Urinary bladder (tissue), 4 donors: ENCODE measurements around the gene NR2C2. TPM values are rescaled to one million over a fixed set of nuclear protein-coding genes. Genes with fewer than 3 reads are reported as not detected.

Experiments
- DNase-seq: peaks from one replicate; pipeline ENCODE4 v3.0.0-alpha.2; 2015; ENCODE audit errors: extremely low spot score
- H3K27ac ChIP-seq: one replicate; pipeline ENCODE4 v1.5.1; 2013; ENCODE audit warnings: low read depth, mild to moderate bottlenecking, moderate library complexity
- H3K36me3 ChIP-seq: one replicate; pipeline ENCODE4 v1.6.1; 2013; ENCODE audit warnings: mild to moderate bottlenecking, moderate library complexity; ENCODE audit not compliant: insufficient read depth
- H3K4me1 ChIP-seq: one replicate; pipeline ENCODE4 v1.6.1; 2013; ENCODE audit warnings: mild to moderate bottlenecking, moderate library complexity; ENCODE audit not compliant: insufficient read depth
- H3K4me3 ChIP-seq: one replicate; pipeline ENCODE4 v1.5.1; 2013; ENCODE audit warnings: low read depth, low read length
- whole genome bisulfite sequencing: extraction: QIAGEN DNeasy Blood & Tissue Kit; methylation state at CpG from one replicate; pipeline ENCODE4 v1.1.7; 2013; 5-methylcytosine and 5-hydroxymethylcytosine counted together
- polyA plus RNA-seq: library from polyadenylated mRNA; stranded (reverse); fragments of 200-250 nt; gene quantifications from one replicate; pipeline ENCODE4 v1.2.3, GENCODE V29; 2013
- total RNA-seq: library from RNA; depleted of rRNA; stranded (reverse); fragments of >200 nt; gene quantifications from one replicate; pipeline ENCODE4 v1.2.3, GENCODE V29; 2014
- donor health status: healthy with polysubstance abuse.
- donor health status: healthy.

The NR2C2 gene
- total and polyA plus RNA-seq, 2 donors: 18.2 to 63.1 TPM

DNA sequence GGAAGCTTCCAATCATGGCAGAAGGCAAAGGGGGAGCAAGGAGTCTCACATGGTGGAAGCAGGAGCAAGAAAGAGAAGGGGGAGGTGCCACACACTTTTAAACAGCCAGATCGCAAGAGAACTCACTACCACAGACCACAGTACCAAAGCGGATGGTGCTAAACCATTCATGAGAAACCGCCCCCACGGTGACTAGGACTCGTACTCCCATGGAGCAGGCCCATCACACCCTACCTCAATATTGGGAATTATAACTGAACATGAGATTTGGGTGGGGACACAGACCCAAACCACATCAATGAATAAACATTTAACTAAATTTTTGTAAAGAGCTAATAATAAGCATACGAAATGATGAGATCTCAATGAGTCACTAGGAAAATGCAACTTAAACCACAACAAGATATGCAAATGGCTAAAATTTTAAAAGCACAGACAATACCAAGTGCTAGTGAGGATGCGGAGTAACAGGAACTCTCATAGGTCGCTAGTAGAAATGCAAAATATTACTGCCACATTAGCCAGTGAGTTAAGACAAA lies 107.7 kb downstream of the NR2C2 start:
- no peak overlapping the region for H3K4me3 ChIP-seq
- DNase-seq: no peak
- H3K4me1 ChIP-seq: no peaks in the 10 kb centered on the region
- no peak overlapping the region for H3K27ac ChIP-seq
- WGBS: 95% methylated on average over 8 of the region's 8 CpGs
- H3K36me3 ChIP-seq: no peaks in the 10 kb centered on the region

DNA sequence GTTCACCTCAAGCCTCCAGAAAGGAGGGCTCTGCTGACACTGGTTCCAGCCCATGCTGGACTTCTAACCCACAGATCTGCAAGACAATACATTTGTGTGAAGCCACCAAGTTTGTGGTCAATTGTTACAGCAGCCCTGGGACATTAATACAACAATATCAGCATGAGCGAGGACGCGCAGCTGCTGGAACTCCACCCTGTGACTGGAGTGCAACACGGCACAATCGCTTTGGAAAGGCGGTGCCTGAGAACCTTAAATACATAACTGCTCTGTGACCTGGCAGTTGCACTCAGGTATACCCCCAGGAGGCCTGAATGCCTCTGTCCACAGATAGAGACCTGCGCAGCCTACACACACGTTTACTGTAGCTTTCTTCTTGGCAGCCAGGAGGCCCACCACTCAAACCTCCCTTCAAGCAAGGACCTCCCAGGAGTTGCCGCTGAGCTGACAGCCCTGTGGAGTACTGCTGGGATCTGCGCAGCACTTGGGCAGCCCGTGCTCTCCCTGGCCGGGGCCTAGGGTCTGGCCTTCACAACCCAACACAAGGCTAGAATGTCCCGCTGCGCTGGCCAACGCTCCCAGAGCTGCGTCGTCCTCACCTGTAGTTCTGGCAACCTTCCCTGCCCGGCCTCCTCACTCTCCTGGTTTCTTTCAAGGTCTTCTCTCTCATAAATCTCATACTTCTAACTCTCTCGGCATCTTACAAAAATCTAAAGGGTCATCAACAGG lies 109.5 kb downstream of the NR2C2 start:
- no peak for DNase-seq
- 94% methylated on average over 19 of the region's 19 CpGs for WGBS

DNA sequence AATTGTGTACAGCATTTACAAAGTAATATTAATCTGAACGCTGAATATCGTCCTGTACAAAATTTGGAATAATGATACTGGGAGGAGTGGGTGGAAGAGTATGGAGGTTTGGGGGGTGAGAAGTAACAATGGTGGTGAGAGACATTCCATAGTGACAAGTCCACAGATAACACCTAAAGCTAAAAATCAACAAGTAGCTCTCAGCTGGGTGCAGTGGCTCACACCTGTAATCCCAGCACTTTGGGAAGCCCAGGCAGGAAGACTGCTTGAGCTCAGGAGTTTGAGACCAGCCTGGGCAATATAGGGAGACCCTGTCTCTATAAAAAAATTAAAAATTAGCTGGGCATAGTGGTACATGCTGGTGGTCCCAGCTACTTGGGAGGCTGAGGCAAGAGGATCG lies 112.6 kb downstream of the NR2C2 start:
- 91% methylated on average over 3 of the region's 3 CpGs for WGBS
- Histone ChIP-seq H3K36me3 (no peaks in the 10 kb centered on the region), H3K27ac (no peak overlapping the region), H3K4me1 (peaks cover 2% of the 10 kb centered on the region), H3K4me3 (no peak overlapping the region)
- no peak for DNase-seq

More for the DNA sequence above, 109.5 kb downstream of the NR2C2 start:
- no peak overlapping the region for H3K4me3 ChIP-seq
- no peaks in the 10 kb centered on the region for H3K4me1 ChIP-seq
- H3K27ac ChIP-seq: no peak overlapping the region
- H3K36me3 ChIP-seq: no peaks in the 10 kb centered on the region

GRCh38 chr3:15063238-15063637 lies 115.9 kb downstream of the NR2C2 start:
- Histone ChIP-seq H3K36me3 (no peaks in the 10 kb centered on the region), H3K4me3 (no peak overlapping the region), H3K27ac (no peak overlapping the region), H3K4me1 (peaks cover 2% of the 10 kb centered on the region)
- no peak for DNase-seq
- WGBS: 88% methylated on average over 4 of the region's 4 CpGs

- no peak overlapping the region for H3K27ac ChIP-seq
- H3K4me3 ChIP-seq: peak overlapping the region; percentile 80
- peaks cover 2% of the 10 kb centered on the region for H3K4me1 ChIP-seq
- H3K36me3 ChIP-seq: no peaks in the 10 kb centered on the region
- WGBS: 88% methylated on average over 13 of the region's 13 CpGs
- DNase-seq: no peak
Observed at GRCh38 chr3:15063656-15064286, 116.4 kb downstream of the NR2C2 start.

DNA sequence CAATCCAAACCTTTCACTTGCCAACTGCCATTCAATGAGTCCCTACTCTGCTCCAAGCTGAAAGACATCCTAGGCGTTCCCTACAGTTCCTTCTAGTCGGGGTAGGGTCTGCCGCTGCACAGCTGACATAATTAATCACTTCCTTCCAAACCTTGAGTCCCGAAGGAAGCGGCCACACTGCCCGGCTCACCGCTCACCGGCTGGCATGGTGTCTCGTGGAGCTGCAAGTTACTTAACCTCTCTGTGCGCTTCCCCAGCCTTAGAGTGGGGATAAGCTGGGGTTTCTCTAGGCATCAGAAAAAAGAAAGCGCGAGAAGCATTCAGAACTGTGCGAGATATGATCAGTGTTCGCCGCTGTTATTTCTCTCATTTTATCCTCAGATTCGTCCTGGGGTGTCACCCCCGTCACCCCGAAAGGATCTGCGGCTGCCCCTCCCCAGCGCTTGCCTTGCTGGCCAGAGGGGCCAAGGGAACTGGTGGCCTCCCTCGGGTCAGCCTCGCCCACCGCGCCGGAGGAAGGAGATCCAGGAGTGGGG lies 117.0 kb downstream of the NR2C2 start:
- no peak overlapping the region for H3K27ac ChIP-seq
- WGBS: 1% methylated on average over 25 of the region's 25 CpGs
- no peak for DNase-seq

DNA sequence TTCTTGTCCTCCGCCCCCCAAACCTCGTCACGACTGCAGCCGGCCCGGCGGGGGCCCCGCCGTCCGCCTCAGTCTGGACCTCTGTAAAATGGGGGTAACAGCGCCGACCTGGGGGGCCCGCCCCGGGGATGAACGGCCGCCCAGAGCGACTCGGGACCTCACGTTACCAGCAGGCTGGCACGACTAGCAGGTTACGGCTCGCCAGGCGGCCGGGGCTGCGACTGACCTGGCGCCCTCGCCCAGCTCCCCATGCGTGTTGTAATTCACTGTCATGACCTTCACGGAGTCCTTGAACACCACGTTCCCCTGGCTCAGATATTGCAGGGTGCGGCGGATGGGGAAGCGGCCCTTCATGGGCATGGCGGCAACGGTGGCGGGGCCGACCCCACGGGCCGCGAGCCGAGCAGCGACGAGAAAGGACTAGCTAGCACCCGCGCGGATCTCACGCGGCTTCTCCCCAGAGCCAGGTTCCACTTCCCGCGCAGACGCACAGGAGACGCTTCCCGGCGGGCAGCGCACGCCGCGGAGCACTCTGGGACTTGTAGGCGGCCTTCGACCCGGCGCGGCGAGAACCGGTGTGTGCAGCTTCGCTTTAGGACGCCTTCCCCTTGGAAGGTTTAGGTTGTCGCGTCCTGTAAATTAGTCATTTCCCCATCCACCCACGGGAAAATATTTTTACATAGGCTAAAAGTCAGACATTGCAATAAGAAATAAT lies 117.6 kb downstream of the NR2C2 start, which contains the start of gene MRPS25:
Gene MRPS25 (minus strand): TSS at position 481 of the 715 bp plus-strand sequence. CDS start 121 bp downstream, at position 360.
- H3K27ac ChIP-seq: peak within 1 kb of the TSS; percentile 69
- H3K4me3 ChIP-seq: peak within 1 kb of the TSS; percentile 80
- under 1% methylated on average over 69 of the region's 69 CpGs for WGBS
- H3K4me1 ChIP-seq: peaks cover 2% of the 10 kb centered on the region
- H3K36me3 ChIP-seq: no peaks in the 10 kb centered on the region
- peak; percentile 67 for DNase-seq

More for the DNA sequence above, 117.0 kb downstream of the NR2C2 start:
- Histone ChIP-seq H3K36me3 (no peaks in the 10 kb centered on the region), H3K4me3 (peak overlapping the region; percentile 80), H3K4me1 (peaks cover 2% of the 10 kb centered on the region)

GRCh38 chr3:15065550-15066007 lies 118.2 kb downstream of the NR2C2 start:
- DNase-seq: no peak
- H3K27ac ChIP-seq: no peak overlapping the region
- 46% methylated on average over 16 of the region's 16 CpGs for WGBS
- H3K4me3 ChIP-seq: peak overlapping the region; percentile 80
- H3K36me3 ChIP-seq: no peaks in the 10 kb centered on the region
- peaks cover 2% of the 10 kb centered on the region for H3K4me1 ChIP-seq

DNA sequence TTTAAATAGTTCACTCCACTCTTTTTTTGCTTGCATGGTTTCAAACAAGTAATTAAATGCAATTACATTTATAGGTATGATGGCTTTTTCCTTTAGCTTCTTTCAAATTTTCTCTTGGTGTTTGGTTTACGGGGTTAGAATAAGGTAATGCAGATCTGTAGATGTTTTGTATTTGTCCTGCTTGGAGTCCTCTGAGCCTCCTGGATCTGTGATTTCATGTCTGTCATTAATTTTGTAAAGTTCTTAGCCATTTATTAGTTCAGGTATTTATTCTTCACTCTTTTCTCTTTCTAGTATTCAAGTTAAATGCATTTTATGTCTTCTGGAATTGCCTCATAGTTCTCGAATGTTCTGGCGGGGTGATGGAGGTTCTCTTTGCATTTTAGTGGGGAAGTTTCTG lies 119.1 kb downstream of the NR2C2 start:
- no peaks in the 10 kb centered on the region for H3K36me3 ChIP-seq
- peaks cover 2% of the 10 kb centered on the region for H3K4me1 ChIP-seq
- 96% methylated on average over 3 of the region's 3 CpGs for WGBS
- H3K4me3 ChIP-seq: no peak overlapping the region
- no peak overlapping the region for H3K27ac ChIP-seq
- no peak for DNase-seq

DNA sequence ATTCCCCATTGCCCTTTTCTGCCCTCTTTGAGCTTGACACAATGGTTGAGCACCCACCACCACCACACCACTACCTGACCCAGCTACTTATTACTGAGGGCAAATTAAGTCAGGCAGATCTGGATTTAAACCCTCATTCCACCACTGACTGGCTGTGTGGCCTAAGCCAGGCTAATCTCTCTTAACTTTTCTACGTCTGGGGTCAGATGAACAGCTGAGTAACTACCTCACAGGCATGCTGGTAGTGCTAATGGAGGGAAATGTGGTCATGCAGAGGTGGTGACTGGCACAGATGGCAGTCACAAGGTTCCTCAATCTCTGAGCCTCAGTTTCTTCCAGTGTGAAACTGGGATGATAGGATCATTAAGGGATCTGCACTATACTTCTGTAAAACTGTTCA lies 122.1 kb downstream of the NR2C2 start:
- no peak overlapping the region for H3K27ac ChIP-seq
- DNase-seq: no peak
- no peaks in the 10 kb centered on the region for H3K4me1 ChIP-seq
- peaks cover under 1% of the 10 kb centered on the region for H3K36me3 ChIP-seq
- H3K4me3 ChIP-seq: no peak overlapping the region
- WGBS: 80% methylated on average over 1 of the region's 1 CpG

DNA sequence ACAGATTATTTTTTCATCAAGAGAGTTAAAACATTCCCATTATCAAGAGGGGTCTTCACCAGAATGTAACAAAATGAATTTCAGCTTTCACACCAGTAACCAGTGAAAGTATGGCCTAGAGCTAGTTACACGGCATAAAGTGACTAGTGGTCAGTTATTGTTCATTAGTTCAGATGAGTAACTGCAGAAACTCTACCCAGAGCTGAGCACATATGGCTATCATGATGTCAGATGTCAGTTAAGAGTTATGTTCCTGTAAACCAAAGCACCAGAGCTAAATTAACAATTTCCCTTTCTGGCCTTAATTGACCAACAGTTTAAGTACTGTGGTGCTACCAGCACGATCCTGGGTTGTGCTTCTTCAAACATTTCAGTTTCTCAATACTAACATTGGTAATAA lies 124.3 kb downstream of the NR2C2 start:
- Histone ChIP-seq H3K4me1 (no peaks in the 10 kb centered on the region), H3K27ac (no peak overlapping the region), H3K4me3 (no peak overlapping the region), H3K36me3 (peaks cover 5% of the 10 kb centered on the region)
- 89% methylated on average over 2 of the region's 2 CpGs for WGBS
- no peak for DNase-seq

DNA sequence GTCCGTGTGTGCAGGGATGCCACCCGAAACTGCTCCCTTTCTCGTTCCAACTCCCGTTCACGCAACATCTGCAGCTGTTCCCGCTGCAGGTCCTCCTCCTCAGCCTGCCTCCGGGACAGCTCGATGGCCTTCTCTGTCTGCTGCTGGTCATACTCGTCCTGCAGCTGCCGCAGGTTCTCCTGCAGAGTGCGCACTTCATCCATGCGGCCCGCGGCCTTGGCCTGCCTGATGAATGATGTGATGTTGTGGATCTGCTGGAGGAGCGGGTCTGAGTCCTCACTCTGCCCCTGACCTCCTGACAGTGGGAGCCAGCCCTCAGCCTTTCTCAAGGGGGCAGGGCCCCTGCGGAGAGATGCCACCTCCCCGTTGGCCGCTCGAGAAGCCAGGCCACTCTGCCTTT lies 127.1 kb downstream of the NR2C2 start:
- 93% methylated on average over 19 of the region's 19 CpGs for WGBS
- no peak for DNase-seq
- Histone ChIP-seq H3K27ac (no peak overlapping the region), H3K36me3 (peaks cover 5% of the 10 kb centered on the region), H3K4me1 (no peaks in the 10 kb centered on the region), H3K4me3 (no peak overlapping the region)

GRCh38 chr3:15079091-15079490 lies 131.7 kb downstream of the NR2C2 start:
- no peak for DNase-seq
- Histone ChIP-seq H3K36me3 (peaks cover 10% of the 10 kb centered on the region), H3K4me1 (no peaks in the 10 kb centered on the region), H3K4me3 (no peak overlapping the region), H3K27ac (no peak overlapping the region)
- 85% methylated on average over 3 of the region's 3 CpGs for WGBS
